ENCODE results near the gene NOS1. TPM values are rescaled to one million over a fixed set of nuclear protein-coding genes. Genes with fewer than 3 reads are reported as not detected.

The NOS1 gene
- total RNA-seq, 1 donor from 2014 or later: not detected

DNA sequence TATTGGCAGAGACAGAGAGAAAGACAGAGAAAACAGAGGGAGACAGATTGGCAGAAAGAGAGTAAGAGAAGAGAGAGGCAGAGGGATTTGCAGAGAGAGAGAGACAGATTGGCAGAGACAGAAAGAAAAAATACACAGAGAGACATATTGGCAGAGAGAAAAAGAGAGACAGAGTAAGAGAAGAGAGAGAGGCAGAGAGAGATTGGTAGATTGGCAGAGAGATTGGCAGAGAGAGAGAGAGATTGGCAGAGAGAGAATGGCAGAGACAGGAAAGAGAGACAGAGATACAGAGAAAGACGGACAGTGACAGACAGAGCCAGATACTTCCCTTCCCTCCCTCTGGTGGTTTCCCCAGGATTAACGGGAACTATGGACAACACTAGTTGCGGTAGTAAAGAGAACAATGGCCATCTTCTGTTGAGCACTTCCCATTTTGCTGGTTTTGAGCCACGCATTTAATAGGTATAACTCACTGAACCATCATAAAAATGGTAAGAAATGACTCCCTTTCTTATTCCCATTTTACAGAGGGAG lies 2.6 kb upstream of the NOS1 start:
- peak; percentile 14 to 41 for DNase-seq (ENCODE audit: low read depth in 2 of 2)

DNA sequence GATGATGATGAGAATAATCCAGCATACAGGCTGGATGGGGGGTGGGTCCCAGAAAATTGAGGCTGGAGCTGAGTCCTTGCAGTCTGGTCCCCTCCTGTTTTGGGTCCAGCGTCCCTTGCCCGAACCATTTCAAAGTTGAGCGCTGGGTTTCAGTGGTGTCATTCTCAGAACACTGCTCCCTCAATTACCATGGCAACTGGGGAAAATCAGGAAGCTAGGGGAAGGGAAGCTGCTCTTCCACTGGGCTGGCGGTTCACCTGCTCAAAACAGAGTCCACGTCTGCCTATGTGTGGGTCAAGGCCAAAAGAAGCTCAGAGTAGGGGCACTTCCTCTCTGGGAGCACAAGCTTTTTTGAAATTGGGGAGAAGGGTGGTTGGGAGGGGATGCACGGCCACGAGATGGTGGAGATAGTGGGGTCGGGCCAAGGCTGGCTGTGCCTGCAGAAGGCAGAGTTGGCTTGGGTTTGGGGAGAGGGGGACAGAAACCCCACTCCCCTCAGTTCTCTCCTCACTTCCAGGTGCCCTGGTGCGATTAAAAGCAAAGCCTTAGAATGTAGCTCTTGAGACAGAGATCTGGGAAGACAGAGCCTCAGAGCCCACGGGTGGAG lies 1.7 kb upstream of the NOS1 start:
- DNase-seq (ENCODE audit: low read depth in 2 of 2): no peak

GRCh38 chr12:117362391-117362790 lies 965 bp upstream of the NOS1 start:
- DNase-seq (ENCODE audit: low read depth in 2 of 2): no peak

- DNase-seq (ENCODE audit: low read depth in 2 of 2): no peak
These were observed 479 bp upstream of the NOS1 start for GRCh38 chr12:117361905-117362304.

DNA sequence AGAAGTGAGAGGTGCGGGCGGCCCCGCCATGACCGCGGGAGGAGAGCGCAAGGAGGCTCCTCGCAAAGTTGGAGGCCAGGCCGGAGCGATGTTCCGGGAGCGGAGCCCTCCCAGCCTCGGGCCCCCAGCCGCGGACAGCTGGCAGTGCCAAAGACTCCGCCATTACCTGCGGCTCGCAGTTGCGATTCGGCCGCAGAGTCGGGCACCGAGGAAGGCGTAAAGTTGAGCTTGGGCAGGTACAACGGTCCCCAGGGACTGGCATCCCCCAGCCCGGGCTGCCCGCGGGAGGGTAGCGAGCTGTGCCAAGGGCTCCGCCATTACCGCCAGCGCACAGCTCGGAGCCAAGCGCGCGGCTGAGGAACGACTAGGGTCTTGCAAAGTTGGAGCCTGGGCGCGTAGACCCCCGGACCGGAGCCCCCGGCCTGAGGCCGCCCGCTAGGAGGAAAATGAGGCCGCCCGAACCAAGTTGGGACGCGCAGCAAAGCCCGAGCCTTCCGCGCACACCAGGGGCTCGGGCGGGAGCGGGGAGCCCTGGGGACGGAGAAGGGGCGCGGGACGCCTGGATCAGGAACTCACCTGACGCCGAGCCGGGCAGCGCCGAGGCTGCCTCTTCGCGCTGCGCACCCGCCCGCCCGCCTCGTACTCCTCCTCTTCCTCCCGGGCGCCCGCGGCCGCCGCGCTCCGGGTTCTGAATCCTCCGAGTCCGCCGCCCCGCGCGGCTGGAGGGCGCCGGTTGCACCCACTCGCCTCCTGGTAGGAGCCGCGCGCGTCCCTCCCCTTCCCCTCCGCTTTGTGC lies 677 bp downstream of the NOS1 start:
- no peak for DNase-seq (ENCODE audit: low read depth in 2 of 2)

- no peak for DNase-seq (ENCODE audit: low read depth in 2 of 2)
These were observed 1.2 kb downstream of the NOS1 start for GRCh38 chr12:117360222-117360550.

DNA sequence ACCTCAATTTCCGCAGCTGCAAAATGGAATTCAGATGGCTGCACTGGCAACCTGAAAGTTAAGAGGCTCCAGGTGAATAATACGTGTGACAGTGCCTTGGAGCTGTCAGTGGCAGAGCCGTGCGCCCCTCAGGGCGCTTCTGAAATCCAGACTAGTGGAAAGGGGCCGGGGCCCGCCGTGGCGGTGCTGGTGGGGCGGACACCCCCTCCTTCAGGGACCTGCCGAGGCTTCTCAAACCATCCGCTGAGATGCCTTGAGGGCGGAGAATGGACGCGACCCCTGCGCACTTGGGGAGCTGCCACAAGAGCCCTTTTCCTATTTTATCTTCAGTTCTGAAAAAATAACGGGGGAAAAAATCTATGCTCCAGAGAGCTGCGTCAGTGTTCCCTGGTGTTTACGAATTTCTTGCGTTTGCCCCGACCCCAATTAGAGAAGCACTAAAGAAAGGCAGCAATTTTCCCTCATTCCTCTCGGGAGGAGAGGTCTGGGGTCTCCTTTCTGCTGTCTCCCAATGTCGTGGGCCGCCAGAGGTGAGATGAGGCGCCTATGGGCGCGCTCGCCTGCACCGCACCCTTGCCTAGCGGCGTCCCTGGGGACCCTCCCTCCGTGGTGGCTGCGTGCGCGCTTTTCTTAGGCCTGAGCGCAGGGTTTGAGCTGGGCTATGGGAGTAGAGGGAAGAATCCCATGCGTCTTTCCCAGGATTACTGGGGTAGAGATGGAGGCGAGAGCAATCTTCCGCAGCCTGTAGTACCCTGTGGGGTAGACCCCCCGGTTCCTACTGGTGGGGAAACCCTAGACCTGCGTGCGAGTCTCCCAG lies 2.2 kb downstream of the NOS1 start:
- DNase-seq (ENCODE audit: low read depth in 2 of 2): no peak

DNA sequence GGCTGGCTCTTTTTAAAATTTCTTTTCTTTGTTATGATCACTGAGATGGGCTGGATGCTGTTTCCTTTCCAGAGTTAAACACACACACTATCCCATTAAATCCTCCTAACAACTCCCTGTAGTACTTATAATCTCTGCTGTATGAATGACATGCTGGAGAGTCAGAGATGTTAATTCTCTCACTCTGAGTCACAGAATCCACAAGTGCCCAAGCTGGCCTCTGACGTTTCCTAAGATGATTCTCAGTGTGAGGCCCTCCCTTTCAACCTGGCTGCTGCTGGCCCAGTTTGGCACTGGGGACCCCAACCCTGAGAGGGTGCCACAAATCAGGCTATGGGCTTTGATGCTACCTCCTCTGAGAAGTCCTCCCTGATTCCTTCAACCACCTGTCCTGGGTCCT lies 5.4 kb downstream of the NOS1 start:
- DNase-seq (ENCODE audit: low read depth in 2 of 2): no peak

GRCh38 chr12:117352883-117353282 lies 8.5 kb downstream of the NOS1 start:
- DNase-seq (ENCODE audit: low read depth in 2 of 2): no peak

- no peak for DNase-seq (ENCODE audit: low read depth in 2 of 2)
These were observed 9.2 kb downstream of the NOS1 start for GRCh38 chr12:117352206-117352605.

DNA sequence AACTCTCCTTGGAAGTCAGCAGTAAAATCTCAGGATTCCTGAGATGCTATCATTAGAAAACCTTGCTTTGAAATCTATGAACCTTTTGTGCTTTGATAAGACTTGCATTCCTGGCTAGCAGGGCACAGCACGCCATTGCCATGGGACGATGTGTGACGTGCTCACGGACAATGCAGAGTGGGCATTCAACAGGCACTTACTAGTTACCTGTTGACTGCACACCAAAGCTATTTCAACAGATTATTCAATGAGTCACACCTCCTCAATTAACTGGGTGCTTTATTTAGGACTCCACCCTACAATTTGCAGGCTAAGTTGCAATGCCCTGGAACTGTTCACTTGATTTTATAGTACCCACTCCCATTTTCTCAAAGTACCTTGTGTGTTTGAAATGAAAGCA lies 11.3 kb downstream of the NOS1 start:
- DNase-seq (ENCODE audit: low read depth in 2 of 2): no peak

DNA sequence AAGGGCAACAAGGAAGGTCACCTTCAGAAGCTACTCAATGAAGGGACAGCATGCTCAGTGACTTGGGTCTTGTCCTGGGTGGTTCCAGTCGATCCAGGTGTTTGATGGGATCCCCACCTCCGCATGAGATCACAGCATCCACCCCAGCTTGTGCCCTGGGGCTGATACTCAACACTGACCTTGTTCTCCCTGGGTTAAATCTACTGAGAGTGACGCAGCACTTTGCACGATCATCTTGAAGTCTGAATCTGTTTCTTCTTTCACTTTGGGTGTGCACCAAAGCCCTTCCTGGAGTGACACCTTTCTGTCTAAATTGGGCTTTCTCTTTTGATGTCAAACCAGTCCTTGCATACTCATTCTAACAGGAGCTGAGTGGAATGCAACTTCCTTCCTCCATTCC lies 13.8 kb downstream of the NOS1 start:
- no peak for DNase-seq (ENCODE audit: low read depth in 2 of 2)

- DNase-seq (ENCODE audit: low read depth in 2 of 2): no peak
These were observed 16.7 kb downstream of the NOS1 start for GRCh38 chr12:117344716-117345115.

- DNase-seq (ENCODE audit: low read depth in 2 of 2): no peak
These were observed 17.6 kb downstream of the NOS1 start for GRCh38 chr12:117343849-117344248.

DNA sequence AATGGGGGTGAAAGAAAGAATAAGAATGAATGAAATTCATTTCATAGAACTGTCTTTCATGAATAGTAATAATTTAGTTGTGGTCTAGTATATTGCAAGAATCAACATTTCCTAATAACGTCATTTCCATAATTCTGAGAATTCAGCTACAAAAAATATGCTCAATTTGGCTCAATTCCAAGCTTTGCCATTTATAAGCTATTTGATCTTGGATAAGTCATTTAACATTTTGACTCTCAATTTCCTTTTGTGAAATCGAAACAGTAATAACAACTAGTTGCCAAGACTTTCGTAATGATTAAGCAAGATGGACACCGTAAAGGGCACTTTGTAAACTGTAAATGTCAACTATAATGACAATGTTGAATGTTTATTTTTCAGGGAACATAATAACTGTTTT lies 18.1 kb downstream of the NOS1 start:
- peak in 1 of 2 donors; percentile 51 for DNase-seq (ENCODE audit: low read depth in 2 of 2)

- DNase-seq (ENCODE audit: low read depth in 2 of 2): peak in 1 of 2 donors; percentile 58
These were observed 18.7 kb downstream of the NOS1 start for GRCh38 chr12:117342682-117343081.

DNA sequence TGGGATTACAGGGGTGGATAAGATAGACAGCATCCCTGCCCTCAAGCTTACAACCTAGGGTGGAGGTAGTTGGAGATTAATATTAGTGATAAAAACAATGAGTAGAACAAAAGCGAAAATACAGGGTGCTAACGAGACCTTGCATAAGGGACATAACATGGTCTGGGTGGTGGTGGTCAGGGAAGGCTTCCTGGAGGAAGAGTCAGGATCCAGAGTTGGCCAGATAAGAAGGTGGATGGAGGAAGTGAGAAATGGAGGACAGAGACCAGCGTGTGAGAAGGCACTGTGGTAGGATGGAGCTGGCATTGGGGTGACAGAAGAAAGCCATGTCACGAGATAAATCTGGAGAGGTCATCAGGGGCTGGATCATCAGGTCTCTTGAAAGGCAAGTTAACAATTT lies 19.2 kb downstream of the NOS1 start:
- DNase-seq (ENCODE audit: low read depth in 2 of 2): no peak

- no peak for DNase-seq (ENCODE audit: low read depth in 2 of 2)
These were observed 22.3 kb downstream of the NOS1 start for GRCh38 chr12:117339104-117339503.

DNA sequence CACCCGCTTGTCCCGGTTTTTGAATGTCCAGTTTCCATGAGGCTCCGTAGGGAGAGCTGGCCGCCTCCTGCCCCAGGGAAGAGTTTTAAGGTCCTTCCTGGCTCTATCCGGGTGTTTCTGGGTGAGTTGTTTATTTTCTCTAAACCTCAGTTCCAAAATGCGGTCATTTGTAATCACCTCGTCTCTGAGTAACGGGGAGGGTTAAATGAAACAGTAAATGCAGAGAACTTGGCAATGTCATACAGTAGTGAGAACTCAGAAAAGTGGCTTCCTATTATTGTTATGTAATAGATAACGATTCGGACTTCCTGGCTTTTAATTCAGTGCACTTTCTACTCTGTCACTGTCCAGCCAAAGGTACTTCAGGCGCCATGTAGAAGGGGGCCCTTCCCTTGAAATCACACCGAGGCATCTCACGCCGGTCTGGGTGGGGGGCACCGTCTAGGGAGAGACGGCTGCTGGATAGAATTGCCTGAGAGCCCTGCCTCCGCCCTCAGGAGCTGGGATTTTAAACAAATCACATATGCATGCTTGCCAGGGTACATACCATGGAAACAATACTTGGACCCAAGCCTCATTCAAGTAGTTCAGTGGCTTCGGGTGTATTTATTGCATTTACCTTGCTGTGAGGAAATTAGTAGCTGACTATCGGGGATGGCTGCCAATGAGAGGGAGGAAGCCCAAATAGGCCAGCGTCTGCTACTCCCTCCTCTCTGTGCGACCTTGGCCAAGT lies 26.4 kb downstream of the NOS1 start:
- DNase-seq (ENCODE audit: low read depth in 2 of 2): peak; percentile 29 to 46

DNA sequence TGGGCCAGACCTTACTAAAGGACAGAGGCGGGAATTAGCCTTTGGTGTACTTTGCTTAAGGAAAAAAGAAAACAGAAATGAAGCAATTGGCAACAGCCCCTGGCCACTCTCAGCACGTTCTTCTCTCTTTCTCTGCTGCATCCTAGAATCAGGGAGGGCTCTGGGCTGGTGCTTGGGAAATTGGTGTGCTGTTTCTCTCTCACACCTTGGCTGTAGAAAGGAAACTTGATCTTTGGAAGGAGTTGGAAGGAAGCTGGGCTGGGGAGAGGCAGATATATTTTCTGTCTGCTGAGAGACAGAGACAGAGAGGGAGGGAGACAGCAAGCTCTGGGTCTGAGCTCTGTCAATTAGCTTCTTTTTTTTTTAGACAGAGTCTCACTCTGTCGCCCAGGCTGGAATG lies 27.4 kb downstream of the NOS1 start:
- no peak for DNase-seq (ENCODE audit: low read depth in 2 of 2)

DNA sequence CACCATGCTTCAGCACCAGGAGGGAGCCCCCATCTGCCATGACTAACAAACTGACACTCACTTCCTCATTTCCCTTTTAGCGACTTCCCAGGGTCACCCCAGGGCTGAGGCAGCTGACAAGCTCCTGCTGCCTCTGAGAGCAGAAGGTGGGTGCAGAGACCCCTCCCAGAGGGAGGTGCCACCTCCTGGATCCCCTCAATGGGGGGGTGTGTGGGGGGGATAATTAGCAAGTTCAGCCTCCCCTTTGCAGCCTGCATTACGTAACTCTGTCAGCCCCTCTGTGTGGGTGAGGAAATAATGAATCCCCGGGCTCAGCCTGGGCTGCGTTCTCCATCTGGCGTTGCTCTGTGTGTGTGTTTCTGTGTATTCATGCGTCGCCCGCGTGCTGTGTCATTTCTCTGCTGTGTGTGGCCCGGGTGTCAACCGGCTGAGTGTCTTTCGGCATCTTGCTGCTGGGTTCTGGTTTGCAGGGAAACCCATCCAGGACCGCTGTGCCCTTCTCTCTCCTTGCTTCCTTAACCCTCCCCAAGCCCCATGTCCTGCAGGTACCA lies 28.0 kb downstream of the NOS1 start:
- no peak for DNase-seq (ENCODE audit: low read depth in 2 of 2)
